GM19328 (cell line): ENCODE data around the gene PLSCR4.

Experiments
- ATAC-seq: cut with Tn5 transposase; IDR thresholded peaks from one replicate; pipeline ENCODE4 v1.9.1; 2021; ENCODE audit warnings: mild to moderate bottlenecking, moderate library complexity; ENCODE audit not compliant: unreplicated experiment

The PLSCR4 gene

GRCh38 chr3:146163584-146163983 lies 87.3 kb downstream of the PLSCR4 start:
- no peak for ATAC-seq

GRCh38 chr3:146162561-146162960 lies 88.3 kb downstream of the PLSCR4 start:
- ATAC-seq: no peak

GRCh38 chr3:146161663-146162002 lies 89.3 kb downstream of the PLSCR4 start:
- ATAC-seq: no peak

GRCh38 chr3:146160964-146161662 lies 89.8 kb downstream of the PLSCR4 start, which contains the start of gene PLOD2:
Gene PLOD2 (minus strand): TSS chr3:146161184. CDS start chr3:146160989, 195 bp downstream.
- no peak for ATAC-seq

GRCh38 chr3:146160321-146160963 lies 90.5 kb downstream of the PLSCR4 start:
- ATAC-seq: no peak

- ATAC-seq: no peak
Observed at GRCh38 chr3:146159616-146160320, 91.1 kb downstream of the PLSCR4 start.

- ATAC-seq: no peak
Observed at GRCh38 chr3:146159037-146159436, 91.9 kb downstream of the PLSCR4 start.

GRCh38 chr3:146157325-146158060 lies 93.4 kb downstream of the PLSCR4 start:
- no peak for ATAC-seq

- no peak for ATAC-seq
Observed at GRCh38 chr3:146156666-146157314, 94.1 kb downstream of the PLSCR4 start.

- ATAC-seq: no peak
Observed at GRCh38 chr3:146156095-146156494, 94.8 kb downstream of the PLSCR4 start.

GRCh38 chr3:146154995-146155394 lies 95.9 kb downstream of the PLSCR4 start:
- ATAC-seq: no peak

GRCh38 chr3:146154316-146154715 lies 96.6 kb downstream of the PLSCR4 start:
- ATAC-seq: no peak

- no peak for ATAC-seq
Observed at GRCh38 chr3:146153429-146153828, 97.5 kb downstream of the PLSCR4 start.

- no peak for ATAC-seq
Observed at GRCh38 chr3:146152834-146153233, 98.1 kb downstream of the PLSCR4 start.

GRCh38 chr3:146148468-146148931 lies 102.4 kb downstream of the PLSCR4 start:
- ATAC-seq: no peak

- no peak for ATAC-seq
Observed at GRCh38 chr3:146145642-146146041, 105.3 kb downstream of the PLSCR4 start.

GRCh38 chr3:146142757-146143156 lies 108.1 kb downstream of the PLSCR4 start:
- ATAC-seq: no peak
